Mesothelial cell of epicardium (in vitro differentiated cells): ENCODE measurements around the gene EIF4E1B. TPM values are rescaled to one million over a fixed set of nuclear protein-coding genes. Genes with fewer than 3 reads are reported as not detected.

Experiments
- DNase-seq, 2 experiments: peaks; one replicate each; pipeline ENCODE4 v3.0.0; 2021; ENCODE audit warnings: low spot score in 2 of 2; ENCODE audit not compliant: unreplicated experiment in 2 of 2
- H3K27ac Mint-ChIP-seq: 2 replicates; pipeline ENCODE4 v1.8.0; 2021; ENCODE audit warnings: mixed read lengths
- H3K27me3 Mint-ChIP-seq: 2 replicates; pipeline ENCODE4 v1.8.0; 2021; ENCODE audit warnings: low read depth, mixed read lengths
- H3K36me3 Mint-ChIP-seq: 2 replicates; pipeline ENCODE4 v1.8.0; 2021; ENCODE audit warnings: mixed read lengths
- H3K4me1 Mint-ChIP-seq: 2 replicates; pipeline ENCODE4 v1.8.0; 2021; ENCODE audit warnings: mixed read lengths
- H3K4me3 Mint-ChIP-seq: 2 replicates; pipeline ENCODE4 v1.8.0; 2021; ENCODE audit warnings: mild to moderate bottlenecking, moderate library complexity, mixed read lengths
- H3K9me3 Mint-ChIP-seq: 2 replicates; pipeline ENCODE4 v1.8.0; 2021; ENCODE audit warnings: mixed read lengths
- total RNA-seq: library from RNA; stranded (reverse); gene quantifications from 3 replicates; pipeline ENCODE4 v1.2.1, GENCODE V29; 2021
- TF ChIP-seq, protein P1 (sequence below): fragments of 200-600 bp; sonication (generic); IDR thresholded peaks from one replicate; pipeline ENCODE4 v1.5.0; 2021; ENCODE audit warnings: antibody characterized with exemption; ENCODE audit not compliant: unreplicated experiment

EIF4E1B gene
- total RNA-seq, 1 donor from 2014 or later = not detected

DNA sequence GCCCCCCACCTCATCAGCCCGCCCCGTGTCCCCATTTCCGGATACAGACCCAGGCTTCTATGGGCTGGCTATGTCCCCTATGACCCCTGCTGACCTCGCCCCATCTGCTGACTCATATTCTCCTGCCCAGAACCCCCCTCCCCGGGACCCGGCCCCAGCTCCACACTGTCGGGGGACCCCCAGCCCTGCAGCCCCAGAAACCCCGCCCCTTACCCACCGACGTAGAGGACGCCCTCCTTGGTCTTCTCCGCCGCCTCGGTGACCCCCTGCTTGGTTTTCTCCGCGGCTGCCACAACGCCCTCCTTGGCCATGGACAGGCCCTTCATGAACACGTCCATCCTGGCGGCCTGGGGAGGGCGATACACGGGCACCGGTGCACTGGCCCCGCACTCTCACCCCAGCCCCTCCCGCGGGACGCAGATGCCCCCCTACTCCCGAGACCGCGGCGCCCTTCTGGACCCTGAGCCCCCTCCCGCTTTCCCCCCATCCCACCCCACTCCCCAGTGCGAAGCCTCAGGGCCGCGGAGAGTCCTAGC lies 1.1 kb upstream of the EIF4E1B start:
- Mint-ChIP-seq H3K4me3 (peak overlapping the region; percentile 37), H3K9me3 (no peaks in the 10 kb centered on the region), H3K36me3 (no peaks in the 10 kb centered on the region), H3K27ac (no peak overlapping the region), H3K27me3 (peaks cover 94% of the 10 kb centered on the region), H3K4me1 (peaks cover 4% of the 10 kb centered on the region)
- no peak for DNase-seq
- TF ChIP-seq, protein P1, sequence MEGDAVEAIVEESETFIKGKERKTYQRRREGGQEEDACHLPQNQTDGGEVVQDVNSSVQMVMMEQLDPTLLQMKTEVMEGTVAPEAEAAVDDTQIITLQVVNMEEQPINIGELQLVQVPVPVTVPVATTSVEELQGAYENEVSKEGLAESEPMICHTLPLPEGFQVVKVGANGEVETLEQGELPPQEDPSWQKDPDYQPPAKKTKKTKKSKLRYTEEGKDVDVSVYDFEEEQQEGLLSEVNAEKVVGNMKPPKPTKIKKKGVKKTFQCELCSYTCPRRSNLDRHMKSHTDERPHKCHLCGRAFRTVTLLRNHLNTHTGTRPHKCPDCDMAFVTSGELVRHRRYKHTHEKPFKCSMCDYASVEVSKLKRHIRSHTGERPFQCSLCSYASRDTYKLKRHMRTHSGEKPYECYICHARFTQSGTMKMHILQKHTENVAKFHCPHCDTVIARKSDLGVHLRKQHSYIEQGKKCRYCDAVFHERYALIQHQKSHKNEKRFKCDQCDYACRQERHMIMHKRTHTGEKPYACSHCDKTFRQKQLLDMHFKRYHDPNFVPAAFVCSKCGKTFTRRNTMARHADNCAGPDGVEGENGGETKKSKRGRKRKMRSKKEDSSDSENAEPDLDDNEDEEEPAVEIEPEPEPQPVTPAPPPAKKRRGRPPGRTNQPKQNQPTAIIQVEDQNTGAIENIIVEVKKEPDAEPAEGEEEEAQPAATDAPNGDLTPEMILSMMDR = no peak

GRCh38 chr5:176630681-176631222 lies 277 bp downstream of the EIF4E1B start:
- H3K4me3 Mint-ChIP-seq = peak overlapping the region; percentile 21
- TF ChIP-seq, protein P1 = no peak
- peaks cover 92% of the 10 kb centered on the region for H3K27me3 Mint-ChIP-seq
- no peak for DNase-seq
- no peaks in the 10 kb centered on the region for H3K36me3 Mint-ChIP-seq
- H3K4me1 Mint-ChIP-seq = peaks cover 4% of the 10 kb centered on the region
- H3K9me3 Mint-ChIP-seq = no peaks in the 10 kb centered on the region
- H3K27ac Mint-ChIP-seq = no peak overlapping the region

DNA sequence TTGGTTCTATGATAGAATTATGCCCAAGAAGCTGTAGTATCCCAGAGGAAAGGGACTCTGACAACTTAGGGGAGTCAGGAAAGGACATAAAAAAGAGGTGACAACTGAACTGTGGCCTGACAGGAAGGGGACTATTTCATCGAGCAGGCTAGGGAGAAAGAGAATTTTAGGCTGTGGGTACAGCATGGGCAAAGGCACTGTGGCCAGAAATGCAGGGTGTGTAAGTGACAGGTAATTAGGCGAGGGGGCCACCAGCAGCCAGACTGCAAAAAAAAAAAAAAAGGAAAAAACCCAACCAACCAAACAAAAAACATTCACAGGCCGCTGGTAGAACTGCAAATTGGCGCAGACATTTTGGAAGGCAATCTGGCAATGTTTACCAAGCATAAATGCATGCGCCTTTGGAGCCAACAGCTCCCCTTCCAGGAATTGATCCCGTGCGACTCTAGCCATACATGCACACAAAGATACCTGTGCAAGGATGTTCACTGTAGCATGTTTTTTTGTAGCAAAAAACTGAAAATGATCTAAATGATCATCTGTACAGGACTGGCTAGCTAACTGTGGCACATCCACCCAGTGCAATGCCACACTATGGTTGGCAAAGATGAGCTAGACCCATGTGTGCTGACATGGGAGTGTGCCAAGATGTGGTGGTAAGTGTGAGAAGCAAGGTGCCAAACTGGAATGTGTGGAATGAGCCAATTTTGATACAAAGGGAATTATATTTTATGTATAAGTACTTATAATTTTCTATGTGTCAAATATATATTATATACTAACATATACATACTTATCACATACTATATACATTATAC lies 1.1 kb downstream of the EIF4E1B start:
- Mint-ChIP-seq H3K4me3 (no peak overlapping the region), H3K36me3 (no peaks in the 10 kb centered on the region)

DNA sequence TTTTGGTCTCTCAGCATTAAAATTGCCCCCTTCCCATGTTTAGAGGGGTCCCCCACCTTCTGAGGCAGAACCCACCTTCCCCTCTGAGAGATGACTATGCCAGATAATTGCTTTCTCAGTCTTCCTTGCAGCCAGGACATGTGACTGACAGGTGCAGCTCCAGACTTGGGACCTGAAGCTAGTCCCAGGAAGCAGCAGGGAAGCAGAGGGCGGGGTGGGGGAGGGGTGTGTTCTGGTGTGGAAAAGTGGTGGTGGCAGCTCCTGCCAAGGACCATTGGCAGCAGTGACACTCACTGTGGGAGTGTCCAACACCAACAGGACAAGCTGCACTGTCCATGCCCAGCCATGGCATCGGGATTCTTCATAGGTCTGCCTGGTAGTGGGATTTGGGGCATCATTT lies 2.3 kb downstream of the EIF4E1B start:
- H3K36me3 Mint-ChIP-seq = no peaks in the 10 kb centered on the region
- H3K27ac Mint-ChIP-seq = no peak overlapping the region
- H3K27me3 Mint-ChIP-seq = peaks cover 92% of the 10 kb centered on the region
- H3K9me3 Mint-ChIP-seq = no peaks in the 10 kb centered on the region
- TF ChIP-seq, protein P1 = no peak
- peaks cover 4% of the 10 kb centered on the region for H3K4me1 Mint-ChIP-seq
- no peak overlapping the region for H3K4me3 Mint-ChIP-seq
- no peak for DNase-seq

More for the DNA sequence above, 1.1 kb downstream of the EIF4E1B start:
- no peak overlapping the region for H3K27ac Mint-ChIP-seq
- TF ChIP-seq, protein P1 = no peak
- H3K9me3 Mint-ChIP-seq = no peaks in the 10 kb centered on the region
- peaks cover 92% of the 10 kb centered on the region for H3K27me3 Mint-ChIP-seq
- DNase-seq = no peak
- H3K4me1 Mint-ChIP-seq = peaks cover 4% of the 10 kb centered on the region

DNA sequence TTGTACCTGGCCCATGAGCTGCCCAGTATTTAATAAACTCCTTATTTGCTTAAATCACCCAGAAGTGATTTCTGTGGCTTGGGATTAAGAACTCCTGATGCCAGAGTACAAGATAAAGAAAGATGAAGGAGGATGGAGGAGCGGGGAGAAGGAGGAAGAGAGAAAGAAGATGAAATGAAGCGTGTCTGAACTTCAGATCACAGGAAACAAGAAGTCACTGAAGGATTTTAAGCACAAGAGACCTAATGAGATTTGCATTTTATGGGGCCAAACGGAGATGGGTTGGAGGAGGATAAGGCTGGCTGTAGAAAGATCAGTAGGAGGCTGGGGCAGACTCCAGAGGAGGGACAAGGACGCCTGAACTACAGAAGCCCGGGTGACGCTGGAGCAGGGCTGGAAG lies 3.1 kb downstream of the EIF4E1B start:
- Mint-ChIP-seq H3K9me3 (no peaks in the 10 kb centered on the region), H3K27me3 (peaks cover 90% of the 10 kb centered on the region), H3K4me3 (no peak overlapping the region), H3K27ac (no peak overlapping the region), H3K36me3 (no peaks in the 10 kb centered on the region), H3K4me1 (peaks cover 4% of the 10 kb centered on the region)
- TF ChIP-seq, protein P1 = no peak
- no peak for DNase-seq
